Type B pancreatic cell (in vitro differentiated cells): ENCODE data around the gene LETMD1. TPM values are rescaled to one million over a fixed set of nuclear protein-coding genes. Genes with fewer than 3 reads are reported as not detected.
"Not testable (repeated sequence)": the region's sequence is repeated elsewhere in the genome, so short reads cannot be mapped to it uniquely, and the experiment has no call there.

Experiments used
- DNase-seq: peaks from one replicate; pipeline ENCODE4 v3.0.0; 2021; ENCODE audit warnings: mixed read lengths; ENCODE audit not compliant: unreplicated experiment; ENCODE audit errors: extremely low spot score
- H3K27ac Mint-ChIP-seq: 2 replicates; pipeline ENCODE4 v1.8.0; 2021; ENCODE audit warnings: mild to moderate bottlenecking, mixed read lengths
- H3K27me3 Mint-ChIP-seq: 2 replicates; pipeline ENCODE4 v1.8.0; 2021; ENCODE audit warnings: mixed read lengths
- H3K36me3 Mint-ChIP-seq: 2 replicates; pipeline ENCODE4 v1.8.0; 2021; ENCODE audit warnings: mixed read lengths
- H3K4me1 Mint-ChIP-seq: one replicate; pipeline ENCODE4 v1.8.0; 2021; ENCODE audit warnings: mixed read lengths; ENCODE audit not compliant: unreplicated experiment
- H3K4me3 Mint-ChIP-seq: 2 replicates; pipeline ENCODE4 v1.8.0; 2021; ENCODE audit warnings: mild to moderate bottlenecking, mixed read lengths
- H3K9me3 Mint-ChIP-seq: 2 replicates; pipeline ENCODE4 v1.8.0; 2021; ENCODE audit warnings: mixed read lengths
- CTCF ChIP-seq: fragments of 200-600 bp; sonication (generic); conservative IDR thresholded peaks from 2 replicates; pipeline ENCODE4 v1.5.0; 2021; ENCODE audit warnings: antibody characterized with exemption, mild to moderate bottlenecking
- total RNA-seq: library from RNA; stranded (reverse); gene quantifications from 2 replicates; pipeline ENCODE4 v1.2.1, GENCODE V29; 2021; ENCODE audit warnings: low replicate concordance

LETMD1 gene
- total RNA-seq, 1 donor from 2014 or later, result 67.8 TPM

DNA sequence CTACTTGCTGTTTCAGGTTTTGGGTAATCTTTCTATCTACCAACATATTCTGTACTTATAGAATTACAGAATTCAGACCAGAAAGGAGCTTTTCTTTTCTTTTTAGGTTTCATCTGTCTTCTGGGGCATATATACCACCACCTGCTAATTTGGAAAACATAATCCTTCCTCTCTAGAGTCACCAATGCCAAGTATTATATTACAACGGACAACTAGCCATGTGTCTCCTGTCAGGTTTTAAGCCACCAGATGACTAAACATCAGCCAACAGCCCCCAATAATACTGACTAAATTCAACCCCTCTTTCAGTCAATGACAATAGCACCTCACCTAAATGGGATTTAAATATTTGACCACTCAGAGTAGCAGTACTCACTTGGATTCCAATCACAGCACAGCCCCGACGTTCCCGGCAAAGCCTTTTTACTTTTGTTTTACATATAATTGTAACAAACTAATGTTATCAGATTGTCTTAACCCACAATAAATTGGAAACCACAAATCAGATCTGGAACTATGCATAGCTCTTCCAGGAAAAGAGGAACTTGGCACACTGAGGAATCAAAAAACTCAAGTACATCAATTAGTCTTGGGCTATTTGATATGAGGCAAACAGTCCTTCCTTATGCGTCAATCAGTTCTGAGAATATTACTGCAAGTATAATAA lies 35.4 kb upstream of the LETMD1 start:
- no peak for DNase-seq
- Mint-ChIP-seq H3K4me1 (peaks cover 19% of the 10 kb centered on the region), H3K9me3 (no peaks in the 10 kb centered on the region), H3K36me3 (peaks cover 4% of the 10 kb centered on the region), H3K27me3 (no peaks in the 10 kb centered on the region), H3K4me3 (no peak overlapping the region), H3K27ac (no peak overlapping the region)
- TF ChIP-seq CTCF, result no peak

DNA sequence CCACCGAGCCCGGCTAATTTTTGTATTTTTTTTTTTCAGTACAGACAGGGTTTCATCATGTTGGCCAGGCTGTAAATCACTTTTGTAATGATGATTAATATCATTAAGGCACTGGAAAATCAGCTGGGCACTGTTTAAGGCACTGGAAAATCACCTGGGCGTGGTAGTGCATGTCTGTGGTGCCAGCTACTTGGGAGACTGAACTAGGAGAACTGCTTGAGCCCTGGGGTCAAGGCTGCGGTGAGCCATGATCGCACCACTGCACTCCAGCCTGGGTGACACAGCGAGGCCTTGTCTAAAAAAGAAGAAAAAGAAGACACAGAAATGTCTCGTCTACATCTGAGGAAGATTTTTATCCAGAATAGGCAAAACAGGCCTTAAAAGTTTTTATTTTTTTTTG lies 34.7 kb upstream of the LETMD1 start:
- no peaks in the 10 kb centered on the region for H3K27me3 Mint-ChIP-seq
- DNase-seq, result no peak
- H3K36me3 Mint-ChIP-seq, result peaks cover 4% of the 10 kb centered on the region
- no peak overlapping the region for H3K4me3 Mint-ChIP-seq
- no peaks in the 10 kb centered on the region for H3K9me3 Mint-ChIP-seq
- no peak for TF ChIP-seq CTCF
- peaks cover 19% of the 10 kb centered on the region for H3K4me1 Mint-ChIP-seq
- no peak overlapping the region for H3K27ac Mint-ChIP-seq

DNA sequence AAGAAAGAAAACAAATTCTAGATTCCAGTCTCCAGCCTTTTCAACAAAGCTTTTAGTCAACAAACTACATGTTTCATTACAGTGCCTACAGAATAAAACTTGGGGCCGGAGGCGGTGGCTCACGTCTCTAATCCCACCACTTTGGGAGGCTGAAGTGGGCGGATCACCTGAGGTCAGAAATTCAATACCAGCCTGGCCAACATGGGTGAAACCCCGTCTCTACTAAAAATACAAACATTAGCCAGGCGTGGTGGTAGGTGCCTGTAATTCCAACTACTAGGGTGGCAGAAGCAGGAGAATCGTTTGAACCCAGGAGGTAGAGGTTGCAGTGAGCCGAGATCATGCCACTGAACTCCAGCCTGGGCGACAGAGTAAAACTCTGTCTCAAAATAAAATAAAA lies 33.7 kb upstream of the LETMD1 start:
- H3K27ac Mint-ChIP-seq, H3K4me3 Mint-ChIP-seq, H3K9me3 Mint-ChIP-seq, H3K36me3 Mint-ChIP-seq, DNase-seq, H3K27me3 Mint-ChIP-seq: not testable (repeated sequence)
- H3K4me1 Mint-ChIP-seq, result peaks cover 14% of the 10 kb centered on the region

GRCh38 chr12:51017452-51017851 lies 30.7 kb upstream of the LETMD1 start:
- H3K36me3 Mint-ChIP-seq, result no peaks in the 10 kb centered on the region
- DNase-seq, result no peak
- H3K4me3 Mint-ChIP-seq, result no peak overlapping the region
- no peaks in the 10 kb centered on the region for H3K9me3 Mint-ChIP-seq
- H3K27me3 Mint-ChIP-seq, result no peaks in the 10 kb centered on the region
- peaks cover 13% of the 10 kb centered on the region for H3K4me1 Mint-ChIP-seq
- H3K27ac Mint-ChIP-seq, result no peak overlapping the region
- no peak for TF ChIP-seq CTCF

DNA sequence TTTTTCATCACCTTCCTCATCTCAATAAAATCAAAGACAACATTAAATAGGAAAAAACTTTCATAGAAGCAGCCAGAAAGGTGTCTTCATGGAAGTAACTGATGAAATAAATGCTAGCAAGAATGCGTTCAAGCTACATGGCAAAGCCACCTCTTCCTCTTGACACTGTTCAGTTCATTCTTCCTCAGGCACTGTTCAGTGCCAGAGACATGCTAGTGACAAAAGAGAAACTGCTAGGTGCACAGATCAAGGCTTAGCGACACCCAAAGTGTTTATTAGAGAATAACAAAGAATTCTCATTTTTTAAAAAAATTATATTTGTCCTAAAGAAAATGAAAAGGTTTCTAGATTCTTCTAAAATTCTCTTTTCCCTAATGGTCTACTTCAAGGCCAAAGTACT lies 29.2 kb upstream of the LETMD1 start:
- H3K9me3 Mint-ChIP-seq, result no peaks in the 10 kb centered on the region
- no peak overlapping the region for H3K27ac Mint-ChIP-seq
- H3K4me3 Mint-ChIP-seq, result no peak overlapping the region
- TF ChIP-seq CTCF, result no peak
- no peaks in the 10 kb centered on the region for H3K36me3 Mint-ChIP-seq
- H3K27me3 Mint-ChIP-seq, result no peaks in the 10 kb centered on the region
- DNase-seq, result no peak
- peaks cover 12% of the 10 kb centered on the region for H3K4me1 Mint-ChIP-seq

GRCh38 chr12:51019927-51020326 lies 28.2 kb upstream of the LETMD1 start:
- H3K4me3 Mint-ChIP-seq, result no peak overlapping the region
- no peak for DNase-seq
- peaks cover 22% of the 10 kb centered on the region for H3K4me1 Mint-ChIP-seq
- H3K27ac Mint-ChIP-seq, result no peak overlapping the region
- no peaks in the 10 kb centered on the region for H3K9me3 Mint-ChIP-seq
- no peaks in the 10 kb centered on the region for H3K36me3 Mint-ChIP-seq
- no peaks in the 10 kb centered on the region for H3K27me3 Mint-ChIP-seq
- TF ChIP-seq CTCF, result no peak
